DND-41 (cell line): ENCODE measurements around the gene LRRC4.

Experiments used
- EZH2 ChIP-seq: IDR thresholded peaks from 3 replicates; pipeline ENCODE4 v1.6.1; 2012; ENCODE audit warnings: borderline replicate concordance, low read depth, mild to moderate bottlenecking, moderate library complexity, low read length, inconsistent platforms; ENCODE audit not compliant: severe bottlenecking
- TF ChIP-seq, protein P1 (sequence below): IDR thresholded peaks from 2 replicates; pipeline ENCODE4 v1.5.1; 2012; ENCODE audit warnings: borderline replicate concordance, low read length, moderate library complexity, mild to moderate bottlenecking; ENCODE audit not compliant: poor library complexity, severe bottlenecking; ENCODE audit errors: extremely low read depth

DNA sequence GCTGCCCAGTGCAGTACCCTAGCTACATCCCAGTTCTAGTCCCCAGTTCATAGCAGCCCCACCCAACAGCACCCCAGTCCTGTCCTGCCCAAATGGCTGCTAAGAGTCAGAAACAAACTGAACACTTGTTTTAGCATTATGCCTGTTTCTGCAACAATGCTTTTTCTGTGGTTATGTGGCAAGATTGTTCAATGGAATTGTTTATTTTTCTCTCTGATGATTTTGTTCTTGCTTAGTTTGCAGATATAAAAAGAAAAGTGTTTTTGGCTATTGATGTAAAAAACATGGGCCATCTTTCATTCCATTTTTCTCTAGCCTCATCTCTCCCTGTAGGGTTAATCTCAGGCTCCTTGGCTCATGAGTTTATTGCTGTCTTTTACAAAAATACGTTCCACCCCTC is 42.5 kb downstream of the LRRC4 start:
- TF ChIP-seq, protein P1, sequence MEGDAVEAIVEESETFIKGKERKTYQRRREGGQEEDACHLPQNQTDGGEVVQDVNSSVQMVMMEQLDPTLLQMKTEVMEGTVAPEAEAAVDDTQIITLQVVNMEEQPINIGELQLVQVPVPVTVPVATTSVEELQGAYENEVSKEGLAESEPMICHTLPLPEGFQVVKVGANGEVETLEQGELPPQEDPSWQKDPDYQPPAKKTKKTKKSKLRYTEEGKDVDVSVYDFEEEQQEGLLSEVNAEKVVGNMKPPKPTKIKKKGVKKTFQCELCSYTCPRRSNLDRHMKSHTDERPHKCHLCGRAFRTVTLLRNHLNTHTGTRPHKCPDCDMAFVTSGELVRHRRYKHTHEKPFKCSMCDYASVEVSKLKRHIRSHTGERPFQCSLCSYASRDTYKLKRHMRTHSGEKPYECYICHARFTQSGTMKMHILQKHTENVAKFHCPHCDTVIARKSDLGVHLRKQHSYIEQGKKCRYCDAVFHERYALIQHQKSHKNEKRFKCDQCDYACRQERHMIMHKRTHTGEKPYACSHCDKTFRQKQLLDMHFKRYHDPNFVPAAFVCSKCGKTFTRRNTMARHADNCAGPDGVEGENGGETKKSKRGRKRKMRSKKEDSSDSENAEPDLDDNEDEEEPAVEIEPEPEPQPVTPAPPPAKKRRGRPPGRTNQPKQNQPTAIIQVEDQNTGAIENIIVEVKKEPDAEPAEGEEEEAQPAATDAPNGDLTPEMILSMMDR, result no peak
- TF ChIP-seq EZH2, result no peak
